ENCODE results near the gene AGBL5.

Gene AGBL5

GRCh38 chr2:27078267-27079194 is 27.1 kb downstream of the AGBL5 start, which contains the start of gene EMILIN1:
Gene EMILIN1 (plus strand): TSS chr2:27078615. CDS start chr2:27079066, 451 bp downstream.
- DNase-seq (ENCODE audit: low read depth), result no peak

GRCh38 chr2:27079233-27080139 is 28.0 kb downstream of the AGBL5 start:
- no peak for DNase-seq (ENCODE audit: low read depth)

GRCh38 chr2:27080140-27080469 is 28.6 kb downstream of the AGBL5 start:
- no peak for DNase-seq (ENCODE audit: low read depth)

- DNase-seq (ENCODE audit: low read depth), result no peak
Observed at GRCh38 chr2:27080603-27080936, 29.1 kb downstream of the AGBL5 start.

- DNase-seq (ENCODE audit: low read depth), result no peak
Observed at GRCh38 chr2:27081984-27082772, 30.7 kb downstream of the AGBL5 start.

- DNase-seq (ENCODE audit: low read depth), result no peak
Observed at GRCh38 chr2:27082773-27083409, 31.4 kb downstream of the AGBL5 start.

GRCh38 chr2:27083410-27084296 is 32.2 kb downstream of the AGBL5 start:
- DNase-seq (ENCODE audit: low read depth), result no peak

- no peak for DNase-seq (ENCODE audit: low read depth)
Observed at GRCh38 chr2:27084297-27085061, 33.0 kb downstream of the AGBL5 start.

- no peak for DNase-seq (ENCODE audit: low read depth)
Observed at GRCh38 chr2:27085062-27085672, 33.7 kb downstream of the AGBL5 start.

- no peak for DNase-seq (ENCODE audit: low read depth)
Observed at GRCh38 chr2:27085673-27086089, 34.2 kb downstream of the AGBL5 start.

GRCh38 chr2:27086090-27086723 is 34.7 kb downstream of the AGBL5 start:
- peak; percentile 91 for DNase-seq (ENCODE audit: low read depth)

GRCh38 chr2:27086724-27087593 is 35.5 kb downstream of the AGBL5 start, which contains the start of gene KHK:
Gene KHK (plus strand): TSS chr2:27086772. CDS start chr2:27087260, 488 bp downstream.
- DNase-seq (ENCODE audit: low read depth), result no peak

GRCh38 chr2:27087823-27088410 is 36.4 kb downstream of the AGBL5 start:
- DNase-seq (ENCODE audit: low read depth), result no peak

GRCh38 chr2:27088634-27089033 is 37.2 kb downstream of the AGBL5 start:
- no peak for DNase-seq (ENCODE audit: low read depth)

- DNase-seq (ENCODE audit: low read depth), result no peak
Observed at GRCh38 chr2:27089111-27089954, 37.9 kb downstream of the AGBL5 start.
